Peyer's patch (tissue), 4 donors: ENCODE measurements around the gene RCBTB2.

Source experiments
- CTCF ChIP-seq, 6 experiments: fragments of 450-650 bp in 4 of 6; fragments of 200-600 bp in 2 of 6; sonication (generic) in 1 of 6; IDR thresholded peaks; one replicate each; pipeline ENCODE4 v1.5.1; 2017 to 2019; ENCODE audit warnings: antibody characterized with exemption in 6 of 6, mild to moderate bottlenecking in 3 of 6, moderate library complexity in 1 of 6
- POLR2A ChIP-seq, 2 donors: fragments of 450-650 bp; IDR thresholded peaks; one replicate each; pipeline ENCODE4 v1.5.1; 2017; ENCODE audit warnings: antibody characterized with exemption in 2 of 2, mild to moderate bottlenecking in 2 of 2, moderate library complexity in 2 of 2

GRCh38 chr13:48446464-48446863 lies 86.4 kb downstream of the RCBTB2 start:
- TF ChIP-seq POLR2A (IDR thresholded peaks at IDR 0.05) (no peak), CTCF (IDR thresholded peaks at IDR 0.05) (no peak)
